HG03565 (cell line): ENCODE measurements around the gene RAI1.

ENCODE experiments used
- ATAC-seq: cut with Tn5 transposase; IDR thresholded peaks from one replicate; pipeline ENCODE4 v1.9.1; 2021; ENCODE audit warnings: mild to moderate bottlenecking, moderate library complexity; ENCODE audit not compliant: unreplicated experiment

RAI1 gene

DNA sequence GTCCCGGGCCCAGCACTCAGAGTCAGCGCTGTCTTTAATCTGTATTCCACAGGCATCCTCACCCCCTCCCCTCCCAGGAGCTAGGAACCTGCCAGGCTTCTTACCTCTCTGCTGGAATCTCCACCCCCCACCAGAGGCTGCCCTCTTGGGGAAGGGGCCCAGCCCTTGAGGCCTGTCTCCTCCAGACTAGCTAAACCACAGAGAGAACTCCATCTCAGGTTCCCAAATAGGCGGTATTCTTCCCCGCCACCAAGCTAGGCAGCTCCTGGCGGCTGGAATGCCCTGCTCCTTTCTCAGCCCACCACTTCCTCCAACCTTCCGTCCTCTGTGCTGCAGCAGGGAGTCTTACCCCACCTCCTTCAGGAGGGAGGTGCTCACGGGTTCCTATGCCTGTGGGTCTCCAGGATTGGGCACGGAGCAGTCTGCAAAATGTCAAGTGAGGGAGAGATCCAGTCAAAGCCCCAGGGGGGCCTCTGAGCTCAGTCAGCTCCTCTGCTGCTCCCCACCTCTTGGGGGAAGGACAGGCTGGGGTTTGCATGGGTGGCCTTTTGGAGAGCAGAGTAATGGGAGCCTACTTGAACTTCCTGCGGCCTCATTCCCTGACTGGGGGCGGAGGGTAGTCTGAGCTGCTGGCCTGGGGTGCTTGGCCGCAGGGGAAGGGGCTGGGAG lies 99.8 kb downstream of the RAI1 start:
- ATAC-seq = no peak

DNA sequence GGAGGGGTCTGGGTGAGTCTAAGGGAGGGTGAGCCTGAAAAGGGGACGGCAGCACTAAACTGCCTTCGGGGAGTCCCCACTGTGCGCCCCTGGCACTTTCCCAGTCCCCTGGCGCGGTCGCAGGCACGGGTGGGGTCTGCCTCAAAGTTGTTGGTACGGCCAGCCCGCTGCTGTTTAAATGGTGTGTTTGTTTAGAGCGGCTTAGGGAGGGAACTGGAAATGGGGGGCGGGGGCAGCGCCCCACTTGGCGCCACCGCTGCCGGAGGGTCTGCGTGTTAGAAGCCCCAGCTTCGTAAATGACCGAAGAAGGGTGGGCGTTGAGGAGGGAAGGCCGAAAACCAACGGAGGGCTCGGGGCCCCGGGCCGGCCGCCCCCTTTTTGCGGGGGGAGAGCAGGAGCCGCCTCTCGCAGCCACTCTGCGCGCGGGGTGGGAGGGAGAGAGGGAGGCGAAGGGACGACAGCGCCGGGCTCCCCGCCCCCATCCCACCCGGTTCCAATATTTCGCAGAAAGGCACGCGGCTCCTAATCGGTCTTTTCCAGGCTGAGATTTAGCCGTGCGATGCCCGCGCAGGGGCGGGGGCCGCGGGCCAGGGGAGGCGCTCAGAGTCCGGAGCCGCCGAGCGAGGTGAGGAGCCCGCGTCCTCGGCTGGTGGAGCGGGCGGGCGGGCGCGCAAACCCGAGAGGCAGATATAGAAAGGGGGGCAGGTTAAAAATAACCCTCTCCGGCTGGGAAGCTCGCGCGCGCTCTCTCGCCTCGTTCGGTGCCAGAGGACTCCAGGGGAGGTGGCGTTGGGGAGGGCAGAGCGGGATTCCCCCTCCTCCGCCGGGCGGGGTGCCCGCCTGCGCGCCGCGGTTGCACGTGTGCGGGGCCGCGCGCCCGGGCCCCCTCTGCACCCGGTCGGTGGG lies 100.6 kb downstream of the RAI1 start:
- ATAC-seq = no peak

DNA sequence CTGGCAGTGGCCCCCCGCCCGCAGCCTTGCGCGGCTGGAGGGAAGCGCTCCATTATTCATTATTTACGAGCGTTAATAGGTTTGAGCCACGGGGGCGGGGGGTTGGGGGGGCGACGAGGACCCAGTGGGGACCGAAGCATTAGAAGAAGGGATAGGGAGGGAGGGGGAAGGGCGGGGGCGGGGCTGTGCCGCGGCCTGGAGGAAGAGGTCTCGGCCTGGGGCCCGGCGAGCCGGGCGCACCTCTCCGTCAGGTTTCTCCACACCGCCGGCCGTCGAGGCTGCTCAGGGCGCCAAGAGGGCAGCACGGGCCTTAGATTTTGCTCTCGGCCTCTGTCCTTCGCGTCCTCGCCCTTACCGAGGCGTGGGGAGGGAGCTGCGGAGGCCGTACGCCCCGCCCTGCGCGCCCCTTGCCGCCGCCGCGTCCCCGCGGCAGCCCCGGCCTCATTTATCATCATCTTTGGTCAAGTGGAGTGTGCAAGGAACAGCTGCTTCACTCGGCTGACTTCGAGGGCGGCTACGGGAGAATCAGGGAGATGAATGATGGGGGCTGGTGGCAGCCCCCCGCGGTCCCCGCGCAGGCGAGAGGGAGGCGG lies 101.4 kb downstream of the RAI1 start:
- no peak for ATAC-seq

DNA sequence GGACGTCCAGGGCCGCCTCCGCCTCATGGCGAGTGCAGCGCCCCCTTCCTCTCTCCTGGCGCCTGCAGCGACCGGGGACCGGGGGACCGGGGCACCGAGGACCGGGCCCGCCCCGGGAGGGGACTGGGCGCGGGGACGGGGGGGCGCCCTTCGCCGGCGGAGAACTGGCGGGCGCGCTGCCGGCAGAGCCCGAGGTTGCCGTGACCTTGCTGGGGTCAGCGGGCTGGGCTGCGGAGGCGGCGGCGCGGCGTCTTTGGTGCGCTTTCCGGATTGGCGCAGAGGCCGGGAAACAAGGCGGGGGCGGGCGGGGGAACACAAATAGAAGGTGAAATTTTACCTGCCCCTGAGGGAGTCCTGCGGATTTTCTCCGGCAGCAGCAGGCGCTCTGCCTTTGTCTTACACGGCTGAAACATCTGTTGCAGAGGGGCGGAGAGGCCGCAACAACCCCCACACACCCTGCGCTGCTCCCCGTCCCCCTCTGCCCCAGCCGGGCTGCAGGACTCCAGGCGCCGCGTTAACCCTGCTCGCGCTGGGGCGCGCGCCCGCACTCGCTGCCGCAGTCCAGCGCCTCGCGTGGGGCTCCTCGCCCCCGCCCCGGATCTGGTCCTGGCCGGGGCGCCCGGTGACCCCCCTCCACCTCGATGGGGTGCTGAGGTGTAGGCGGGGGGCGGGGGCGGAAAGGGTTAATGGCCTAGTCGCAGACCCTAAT lies 102.0 kb downstream of the RAI1 start:
- no peak for ATAC-seq

DNA sequence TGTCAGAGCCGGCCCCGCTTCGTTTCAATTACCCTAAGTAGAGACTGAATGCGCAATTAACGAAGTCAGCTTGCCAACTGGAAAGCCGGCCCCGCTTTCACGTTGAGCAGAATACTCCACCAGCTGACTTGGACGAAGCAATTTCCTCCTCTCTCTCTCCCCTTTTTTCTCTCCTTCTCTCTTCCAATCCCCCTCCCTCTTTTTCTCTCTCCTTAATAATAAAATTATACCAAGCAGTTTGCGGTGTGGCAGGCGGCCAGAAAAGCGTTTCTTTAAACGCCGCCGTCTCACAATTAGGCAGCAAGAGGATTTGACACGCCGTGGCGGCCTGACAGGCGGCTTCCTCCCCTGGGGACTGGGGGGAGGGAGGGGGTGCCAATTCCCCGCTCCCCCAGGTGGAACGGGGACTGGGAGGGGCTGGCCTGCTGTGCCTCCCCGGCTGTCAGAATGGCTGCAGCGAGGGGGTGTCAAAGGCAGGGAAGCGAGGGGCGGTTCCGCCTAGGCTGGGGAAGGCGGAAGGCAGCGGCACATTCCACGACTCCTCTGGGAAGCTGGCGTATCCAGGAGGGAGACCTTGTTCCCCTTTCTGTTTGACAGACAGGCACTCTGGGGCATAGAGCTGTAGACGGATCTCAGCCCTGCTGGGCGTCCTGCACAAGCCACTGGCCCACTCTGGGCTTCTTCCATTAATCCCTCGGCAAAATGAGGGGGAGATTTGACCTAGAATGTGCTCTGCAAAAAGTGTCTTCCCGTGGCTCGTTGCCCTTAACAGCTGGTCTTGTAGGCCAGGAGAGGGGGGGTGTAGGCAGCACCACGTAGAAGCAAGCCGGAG lies 102.8 kb downstream of the RAI1 start:
- no peak for ATAC-seq

DNA sequence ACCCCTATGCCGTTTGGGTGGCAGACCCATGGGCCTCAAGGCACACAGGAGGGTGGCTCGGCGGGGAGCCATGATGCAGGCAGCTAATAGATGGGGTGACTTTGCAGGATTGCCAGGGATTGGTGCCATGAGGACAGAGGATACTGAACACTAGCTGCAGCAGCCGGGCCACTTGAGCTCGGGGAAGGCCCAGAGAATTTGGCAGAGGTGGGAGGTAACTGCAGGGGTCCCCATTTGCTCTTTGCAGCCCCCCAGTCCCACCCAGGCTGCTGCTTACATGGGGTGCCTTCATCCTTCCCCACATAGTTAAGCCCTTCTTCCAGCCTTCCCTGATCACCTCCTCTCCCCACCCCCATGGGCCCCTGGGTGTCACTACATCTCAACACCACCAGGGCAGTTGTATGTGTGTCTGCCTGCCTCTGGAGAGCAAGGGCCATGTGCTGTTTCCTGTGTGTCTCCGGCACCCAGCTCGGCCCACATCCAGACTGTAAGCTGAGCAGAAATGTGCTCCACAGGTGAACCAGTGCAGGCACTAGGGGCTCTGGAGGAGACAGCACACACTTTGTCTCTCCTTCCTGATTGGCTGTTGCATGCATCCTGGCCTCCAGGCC lies 103.5 kb downstream of the RAI1 start:
- ATAC-seq = no peak

DNA sequence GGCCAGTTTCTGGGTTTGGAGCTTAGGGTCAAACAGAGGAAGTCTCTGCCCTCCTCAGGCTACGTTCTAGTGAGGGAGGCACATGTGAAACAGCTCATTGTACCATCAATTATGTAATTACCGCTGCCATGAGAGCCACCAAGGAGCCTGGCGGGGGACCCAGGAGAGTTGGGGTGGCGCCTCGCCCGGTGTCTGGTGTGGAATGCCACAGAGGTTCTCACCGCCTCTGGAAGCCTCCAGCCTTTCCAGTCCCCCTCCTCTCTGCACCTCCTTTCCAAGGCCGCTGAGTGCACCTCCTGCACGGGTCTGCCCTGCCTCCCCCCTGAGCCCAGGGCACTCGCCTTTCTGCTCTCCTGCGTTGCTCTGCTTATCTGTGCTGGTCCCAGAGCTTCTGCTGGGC lies 104.1 kb downstream of the RAI1 start:
- ATAC-seq = no peak

DNA sequence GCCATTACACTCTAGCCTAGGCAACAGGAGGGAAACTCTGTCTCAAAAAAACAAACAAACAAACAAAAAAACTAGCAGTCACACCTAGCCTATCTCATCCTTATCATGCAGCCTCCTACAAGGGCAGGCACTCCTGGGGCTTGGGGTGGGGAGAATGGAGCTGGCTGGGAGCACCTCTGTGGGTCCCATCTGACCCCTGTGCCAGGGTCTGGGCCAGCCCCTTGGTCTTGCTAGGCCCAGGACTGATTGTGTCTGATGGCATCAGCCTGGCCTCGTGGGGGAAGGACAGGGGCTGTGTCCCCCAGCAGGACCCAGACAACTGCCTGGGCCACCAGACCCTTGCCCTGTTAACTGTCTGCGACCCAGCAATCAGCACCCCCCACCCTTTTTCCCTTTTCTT lies 105.7 kb downstream of the RAI1 start:
- no peak for ATAC-seq

DNA sequence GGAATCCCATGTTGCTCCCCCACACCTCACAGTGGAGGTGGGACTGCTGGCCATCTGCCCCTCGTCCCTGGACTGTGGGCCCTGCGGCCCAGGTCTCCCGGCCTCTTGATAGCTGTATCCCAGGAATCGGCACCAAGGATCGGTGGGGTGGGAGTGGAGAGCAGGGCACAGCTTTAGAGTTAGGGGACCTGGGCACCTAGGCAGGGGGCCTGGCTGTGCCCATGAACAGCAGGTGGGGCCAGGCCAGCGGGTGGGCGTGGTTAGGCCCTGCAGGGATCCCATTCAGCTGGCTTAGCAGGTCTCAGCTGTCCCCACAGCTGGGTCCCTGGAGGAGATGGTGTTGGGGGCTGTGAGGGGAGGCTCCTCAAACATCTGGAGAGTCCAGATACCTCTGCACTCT lies 106.3 kb downstream of the RAI1 start:
- ATAC-seq = no peak

DNA sequence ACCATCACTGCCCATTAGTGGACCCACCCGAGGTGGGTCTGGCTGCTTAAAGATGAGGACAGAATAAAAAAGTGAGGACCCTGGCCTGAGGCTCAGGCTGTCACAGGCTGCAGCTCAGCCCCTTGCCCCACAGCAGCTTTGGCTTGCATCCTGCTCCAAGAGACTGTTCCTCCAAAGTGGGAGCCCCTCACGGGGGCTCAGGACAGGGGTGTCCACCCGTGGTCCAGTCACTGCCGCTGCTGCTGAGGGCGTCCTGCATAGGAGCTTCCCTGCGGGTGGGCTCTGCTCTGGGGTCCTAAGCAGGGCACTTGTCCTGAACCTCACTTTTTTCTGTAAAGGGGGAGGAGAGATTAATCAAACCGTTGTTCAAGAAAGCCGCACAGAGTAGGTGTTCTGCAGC lies 107.7 kb downstream of the RAI1 start:
- ATAC-seq = no peak

DNA sequence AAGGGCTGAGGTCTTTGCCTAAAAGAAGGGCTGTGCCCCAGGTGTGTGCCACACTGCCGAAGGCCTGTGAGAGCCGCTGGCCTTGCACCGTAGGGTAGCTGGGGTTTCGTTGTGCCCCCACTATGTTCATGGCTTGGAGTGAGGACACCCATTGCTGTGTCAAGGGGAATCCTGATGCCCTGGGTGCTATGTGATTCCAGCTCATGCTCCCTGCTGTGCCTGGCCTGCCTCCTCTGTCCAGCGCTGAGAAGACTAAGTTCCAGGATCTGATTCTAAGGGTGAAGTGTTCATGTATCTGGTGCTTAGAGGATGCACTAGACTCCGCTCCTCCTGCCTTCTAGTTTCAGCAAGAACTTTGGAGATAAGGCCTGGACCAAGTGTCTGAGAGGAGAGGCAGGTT lies 108.2 kb downstream of the RAI1 start:
- ATAC-seq = no peak

DNA sequence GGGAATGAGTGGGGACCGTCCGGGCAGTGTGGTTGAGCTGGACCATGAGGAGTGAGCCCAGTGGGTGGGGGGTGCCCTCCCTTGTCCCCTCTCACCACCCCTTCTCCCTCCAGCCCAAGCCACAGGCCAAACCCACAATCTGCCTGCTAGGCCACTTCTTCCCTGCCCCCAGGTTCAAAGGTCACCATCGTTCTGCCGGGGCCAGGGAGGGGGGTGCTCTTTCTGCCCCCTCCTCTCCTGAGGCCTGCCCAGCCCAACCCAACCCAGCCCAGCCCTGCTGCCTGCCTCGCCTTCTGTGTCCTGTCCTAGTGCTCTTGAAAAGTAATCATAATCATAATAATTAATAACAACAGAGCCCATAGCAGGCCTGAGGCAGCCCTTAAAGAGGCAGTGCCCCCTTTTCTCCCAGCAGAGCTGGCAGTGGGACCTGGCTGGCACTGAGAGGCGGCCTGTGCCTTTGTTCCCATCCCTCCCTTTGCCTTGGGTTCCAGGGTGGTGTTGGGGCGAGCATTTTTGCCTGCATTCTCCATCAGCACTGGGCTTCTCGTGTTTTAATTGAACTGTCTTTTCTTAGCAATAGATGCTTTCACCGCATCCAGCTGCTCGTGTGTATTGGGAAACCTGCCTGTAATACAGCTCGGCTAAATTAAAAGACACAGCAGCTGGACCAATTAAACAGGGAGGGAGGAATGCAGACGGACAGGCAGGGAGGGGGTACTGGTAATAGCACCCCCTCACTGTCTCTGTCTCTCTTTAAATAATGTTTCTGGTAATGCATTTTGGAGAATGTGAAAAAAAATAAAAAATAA lies 108.8 kb downstream of the RAI1 start:
- ATAC-seq = no peak

DNA sequence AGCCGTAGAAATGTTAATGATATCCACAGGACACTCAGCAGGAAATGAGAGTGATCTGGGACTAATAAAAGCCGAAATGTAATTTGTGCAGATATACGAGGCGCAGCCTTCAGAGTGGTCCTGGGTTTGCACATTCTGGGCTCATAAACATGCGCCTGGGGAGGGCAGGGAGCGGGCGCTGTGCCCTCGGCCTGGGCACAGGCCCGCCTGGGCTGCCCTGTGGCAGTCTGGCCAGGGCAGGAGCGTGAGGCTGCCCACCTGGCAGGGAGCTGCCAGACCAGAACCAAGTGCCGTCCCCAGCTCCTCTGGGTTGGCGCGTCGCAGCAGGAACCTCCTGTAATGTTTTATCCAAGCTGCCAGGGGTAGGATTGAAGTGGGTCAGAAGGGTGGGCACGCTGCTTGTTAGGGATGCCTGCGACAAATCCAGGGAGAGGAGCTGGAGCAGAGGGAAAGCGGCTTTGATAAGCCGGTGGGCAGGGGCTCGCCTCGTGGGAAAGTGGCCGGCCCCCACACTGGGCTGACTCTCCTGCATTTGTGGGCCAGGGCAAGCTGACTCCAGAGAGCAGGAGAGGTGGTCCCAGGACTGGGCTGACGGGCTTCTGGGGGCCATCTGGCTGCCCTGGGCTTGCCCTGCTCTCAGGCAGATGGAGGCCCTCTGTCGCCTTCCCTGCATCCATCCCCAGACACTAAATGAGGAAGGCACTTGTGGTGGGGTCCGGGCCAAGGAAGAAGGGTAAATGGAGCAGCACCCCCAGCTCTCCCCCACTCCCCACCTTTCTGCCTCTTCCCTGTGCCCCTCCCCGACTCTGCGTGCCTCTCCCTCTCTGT lies 109.6 kb downstream of the RAI1 start:
- no peak for ATAC-seq

DNA sequence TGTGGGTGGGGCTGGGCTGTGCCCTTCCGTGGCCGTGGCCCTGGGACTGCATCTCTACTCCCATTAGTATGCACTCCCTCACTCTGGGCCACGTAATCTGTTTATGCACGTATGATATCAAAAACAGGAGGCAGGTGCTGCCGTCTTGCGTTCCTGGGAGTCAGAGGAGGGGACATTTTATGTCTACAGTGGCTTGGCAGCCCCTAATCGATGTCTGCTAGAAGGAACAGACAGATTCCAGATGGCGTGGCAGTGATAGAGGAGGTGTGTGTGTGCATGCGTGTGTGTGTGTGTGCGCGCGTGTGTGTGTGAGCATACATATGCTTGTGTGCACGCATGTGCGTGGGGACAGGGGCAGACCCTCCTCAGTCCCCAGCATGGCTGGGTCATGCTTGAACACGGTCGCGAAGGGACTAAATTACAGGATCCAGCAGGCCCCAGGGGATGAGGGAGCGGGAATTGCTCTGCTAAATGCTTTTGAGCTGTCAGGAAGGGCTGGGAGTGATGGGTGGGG lies 110.8 kb downstream of the RAI1 start:
- ATAC-seq = no peak

DNA sequence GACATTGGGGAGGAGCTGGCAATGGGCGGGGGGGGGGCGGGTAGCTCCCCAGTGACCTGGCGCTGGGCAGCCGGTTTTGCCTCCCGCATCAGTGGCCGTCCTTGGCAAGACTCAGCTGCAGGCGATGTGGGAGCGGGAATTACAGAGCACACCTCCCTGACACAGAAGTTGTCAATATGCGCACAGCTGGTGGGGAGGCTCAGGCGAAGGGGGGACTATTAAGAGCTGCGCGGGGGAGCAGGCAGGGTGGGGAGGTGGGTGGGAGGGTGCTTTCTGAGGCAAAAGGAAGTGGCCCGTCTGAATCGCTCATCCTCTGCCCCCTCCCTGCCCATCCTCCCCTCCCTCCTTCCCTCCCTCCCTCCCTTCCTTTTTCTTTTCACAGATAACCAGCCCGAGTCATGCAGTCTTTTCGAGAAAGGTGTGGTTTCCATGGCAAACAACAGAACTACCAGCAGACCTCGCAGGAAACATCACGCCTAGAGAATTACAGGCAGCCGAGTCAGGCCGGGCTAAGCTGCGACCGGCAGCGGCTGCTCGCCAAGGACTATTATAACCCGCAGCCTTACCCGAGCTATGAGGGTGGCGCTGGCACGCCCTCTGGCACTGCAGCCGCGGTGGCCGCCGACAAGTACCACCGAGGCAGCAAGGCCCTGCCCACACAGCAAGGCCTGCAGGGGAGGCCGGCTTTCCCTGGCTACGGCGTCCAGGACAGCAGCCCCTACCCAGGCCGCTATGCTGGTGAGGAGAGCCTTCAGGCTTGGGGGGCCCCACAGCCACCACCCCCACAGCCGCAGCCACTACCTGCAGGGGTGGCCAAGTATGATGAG lies 111.5 kb downstream of the RAI1 start:
- ATAC-seq = no peak

DNA sequence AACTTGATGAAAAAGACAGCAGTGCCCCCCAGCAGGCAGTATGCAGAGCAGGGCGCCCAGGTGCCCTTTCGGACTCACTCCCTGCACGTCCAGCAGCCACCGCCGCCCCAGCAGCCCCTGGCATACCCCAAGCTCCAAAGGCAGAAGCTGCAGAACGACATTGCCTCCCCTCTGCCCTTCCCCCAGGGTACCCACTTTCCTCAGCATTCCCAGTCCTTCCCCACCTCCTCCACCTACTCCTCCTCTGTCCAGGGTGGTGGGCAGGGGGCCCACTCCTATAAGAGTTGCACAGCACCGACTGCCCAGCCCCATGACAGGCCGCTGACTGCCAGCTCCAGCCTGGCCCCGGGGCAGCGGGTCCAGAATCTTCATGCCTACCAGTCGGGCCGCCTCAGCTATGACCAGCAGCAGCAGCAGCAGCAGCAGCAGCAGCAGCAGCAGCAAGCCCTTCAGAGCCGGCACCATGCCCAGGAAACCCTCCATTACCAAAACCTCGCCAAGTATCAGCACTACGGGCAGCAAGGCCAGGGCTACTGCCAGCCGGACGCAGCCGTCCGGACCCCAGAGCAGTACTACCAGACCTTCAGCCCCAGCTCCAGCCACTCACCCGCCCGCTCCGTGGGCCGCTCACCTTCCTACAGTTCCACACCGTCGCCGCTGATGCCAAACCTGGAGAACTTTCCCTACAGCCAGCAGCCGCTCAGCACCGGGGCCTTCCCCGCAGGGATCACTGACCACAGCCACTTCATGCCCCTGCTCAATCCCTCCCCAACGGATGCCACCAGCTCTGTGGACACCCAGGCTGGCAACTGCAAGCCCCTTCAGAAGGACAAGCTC lies 112.3 kb downstream of the RAI1 start:
- no peak for ATAC-seq
